Fibroblast of lung (primary cell): ENCODE results near the gene KLHL6. TPM values are rescaled to one million over a fixed set of nuclear protein-coding genes. Genes with fewer than 3 reads are reported as not detected.

ENCODE experiments used
- DNase-seq, 2 donors: peaks; one replicate each; pipeline versions ENCODE4 v3.0.0 to v3.0.0-alpha.2; 2010; ENCODE audit warnings: low read depth in 2 of 2
- H2AFZ ChIP-seq: 2 replicates; pipeline ENCODE4 v1.5.1; 2012; ENCODE audit warnings: low read length, control low read depth, inconsistent platforms
- H3K27ac ChIP-seq: 2 replicates; pipeline ENCODE4 v1.5.1; 2011; ENCODE audit warnings: low read length, control low read depth; ENCODE audit not compliant: insufficient read depth
- H3K27me3 ChIP-seq: 2 replicates; pipeline ENCODE4 v1.5.1; 2011; ENCODE audit warnings: mild to moderate bottlenecking, low read length; ENCODE audit not compliant: control insufficient read depth, insufficient read depth
- H3K36me3 ChIP-seq: 2 replicates; pipeline ENCODE4 v1.5.1; 2011; ENCODE audit warnings: low read length; ENCODE audit not compliant: control insufficient read depth, insufficient read depth
- H3K4me1 ChIP-seq: 2 replicates; pipeline ENCODE4 v1.5.1; 2011; ENCODE audit warnings: low read length; ENCODE audit not compliant: control insufficient read depth, insufficient read depth; ENCODE audit errors: extremely low read depth
- H3K4me2 ChIP-seq: 2 replicates; pipeline ENCODE4 v1.5.1; 2011; ENCODE audit warnings: low read length, control low read depth; ENCODE audit not compliant: insufficient read depth; ENCODE audit errors: extremely low read depth
- H3K4me3 ChIP-seq, 4 experiments: fragments of 200-600 bp in 1 of 4; sonication (generic) in 1 of 4; replicated peaks in 1 of 4; 2 replicates each; pipeline ENCODE4 v1.5.1; 2011 to 2016; ENCODE audit warnings: low read length in 4 of 4, low read depth in 3 of 4, mild to moderate bottlenecking in 3 of 4, control low read depth in 2 of 4, inconsistent platforms in 1 of 4, mixed read lengths in 1 of 4; ENCODE audit not compliant: insufficient read depth in 1 of 4; ENCODE audit errors: control extremely low read depth in 1 of 4
- H3K79me2 ChIP-seq: 2 replicates; pipeline ENCODE4 v1.5.1; 2012; ENCODE audit warnings: mild to moderate bottlenecking, low read length, inconsistent platforms; ENCODE audit not compliant: control insufficient read depth, insufficient read depth
- H3K9ac ChIP-seq: 2 replicates; pipeline ENCODE4 v1.5.1; 2011; ENCODE audit warnings: mild to moderate bottlenecking, low read length, control low read depth; ENCODE audit not compliant: insufficient read depth
- H3K9me3 ChIP-seq: 2 replicates; pipeline ENCODE4 v1.5.1; 2012; ENCODE audit warnings: low read depth, low read length; ENCODE audit not compliant: control insufficient read depth, insufficient read depth
- H4K20me1 ChIP-seq: 2 replicates; pipeline ENCODE4 v1.5.1; 2011; ENCODE audit warnings: low read length; ENCODE audit not compliant: control insufficient read depth, insufficient read depth; ENCODE audit errors: extremely low read depth
- CTCF ChIP-seq, 2 donors: IDR thresholded peaks in 1 of 2; conservative IDR thresholded peaks in 1 of 2; 1 replicate in 1 of 2; 2 replicates in 1 of 2; pipeline ENCODE4 v1.5.1; 2011 to 2012; ENCODE audit warnings: low read length in 2 of 2, control low read depth in 1 of 2, inconsistent platforms in 1 of 2, low read depth in 1 of 2, mild to moderate bottlenecking in 1 of 2
- EZH2 ChIP-seq: IDR thresholded peaks from 2 replicates; pipeline ENCODE4 v1.5.1; 2012; ENCODE audit warnings: low read length, control low read depth, mild to moderate bottlenecking; ENCODE audit errors: missing control alignments
- polyA plus RNA-seq, 2 donors: library from polyadenylated mRNA; depleted of rRNA in 1 of 2; stranded (reverse) in 1 of 2; unstranded in 1 of 2; fragments of >200 nt; gene quantifications; 2 replicates each; pipeline ENCODE4 v1.2.1, GENCODE V29; 2011 to 2012; ENCODE audit warnings: missing spikeins in 1 of 2
- total RNA-seq: library from RNA; depleted of rRNA; stranded (reverse); fragments of >200 nt; gene quantifications from 2 replicates; pipeline ENCODE4 v1.2.1, GENCODE V29; 2014

Gene KLHL6
- total and polyA plus RNA-seq, 2 donors (not counting 1 experiment from before 2014, with no cell fraction given), result not detected

GRCh38 chr3:183560607-183561006 is 5.1 kb upstream of the KLHL6 start:
- no peaks in the 10 kb centered on the region for H3K9me3 ChIP-seq
- H3K79me2 ChIP-seq, result no peaks in the 10 kb centered on the region
- H4K20me1 ChIP-seq, result no peaks in the 10 kb centered on the region
- H3K27ac ChIP-seq, result no peak overlapping the region
- H3K27me3 ChIP-seq, result no peaks in the 10 kb centered on the region
- no peak for DNase-seq
- H3K4me2 ChIP-seq, result no peak overlapping the region
- no peaks in the 10 kb centered on the region for H3K36me3 ChIP-seq
- TF ChIP-seq CTCF (conservative IDR thresholded peaks at IDR 0.05 in 1 of 2, IDR thresholded peaks at IDR 0.05 in 1 of 2; ENCODE audit: low read depth in 1 of 2, low read length in 2 of 2) (no peak), EZH2 (no peak)
- H3K4me1 ChIP-seq, result no peaks in the 10 kb centered on the region
- no peak overlapping the region for H2AFZ ChIP-seq
- no peak overlapping the region for H3K9ac ChIP-seq
- H3K4me3 ChIP-seq, result no peak overlapping the region

GRCh38 chr3:183558495-183558894 is 3.0 kb upstream of the KLHL6 start:
- H3K4me1 ChIP-seq, result no peaks in the 10 kb centered on the region
- no peak overlapping the region for H2AFZ ChIP-seq
- H3K36me3 ChIP-seq, result no peaks in the 10 kb centered on the region
- no peaks in the 10 kb centered on the region for H3K27me3 ChIP-seq
- H3K4me3 ChIP-seq, result no peak overlapping the region
- no peak for DNase-seq
- no peaks in the 10 kb centered on the region for H3K79me2 ChIP-seq
- H3K4me2 ChIP-seq, result no peak overlapping the region
- no peak overlapping the region for H3K9ac ChIP-seq
- no peaks in the 10 kb centered on the region for H3K9me3 ChIP-seq
- H3K27ac ChIP-seq, result no peak overlapping the region
- H4K20me1 ChIP-seq, result no peaks in the 10 kb centered on the region
- TF ChIP-seq EZH2, result no peak
- TF ChIP-seq CTCF (conservative IDR thresholded peaks at IDR 0.05 in 1 of 2, IDR thresholded peaks at IDR 0.05 in 1 of 2; ENCODE audit: low read depth in 1 of 2, low read length in 2 of 2), result no peak

- no peaks in the 10 kb centered on the region for H3K4me1 ChIP-seq
- no peak overlapping the region for H3K27ac ChIP-seq
- H2AFZ ChIP-seq, result no peak overlapping the region
- no peak overlapping the region for H3K4me2 ChIP-seq
- TF ChIP-seq EZH2, result no peak
- TF ChIP-seq CTCF (conservative IDR thresholded peaks at IDR 0.05 in 1 of 2, IDR thresholded peaks at IDR 0.05 in 1 of 2; ENCODE audit: low read depth in 1 of 2, low read length in 2 of 2), result no peak
- H4K20me1 ChIP-seq, result no peaks in the 10 kb centered on the region
- no peaks in the 10 kb centered on the region for H3K9me3 ChIP-seq
- H3K79me2 ChIP-seq, result no peaks in the 10 kb centered on the region
- H3K27me3 ChIP-seq, result no peaks in the 10 kb centered on the region
- H3K9ac ChIP-seq, result no peak overlapping the region
- H3K4me3 ChIP-seq, result no peak overlapping the region
- H3K36me3 ChIP-seq, result no peaks in the 10 kb centered on the region
- DNase-seq, result no peak
These were observed 1.2 kb upstream of the KLHL6 start for GRCh38 chr3:183556722-183557121.
